ENCODE data around the gene ZNF219. TPM values are rescaled to one million over a fixed set of nuclear protein-coding genes. Genes with fewer than 3 reads are reported as not detected.

The ZNF219 gene
- total RNA-seq, 1 donor from 2014 or later: 23.9 TPM

GRCh38 chr14:21093018-21093417, 5.4 kb downstream of the ZNF219 start:
- Mint-ChIP-seq H3K36me3 (ENCODE audit: low read depth) (peaks cover 16% of the 10 kb centered on the region), H3K27ac (ENCODE audit: unreplicated experiment) (no peak overlapping the region), H3K9me3 (ENCODE audit: low read depth) (no peaks in the 10 kb centered on the region), H3K4me1 (ENCODE audit: low read depth) (peaks cover 41% of the 10 kb centered on the region), H3K27me3 (ENCODE audit: low read depth) (no peaks in the 10 kb centered on the region), H3K4me3 (ENCODE audit: unreplicated experiment) (no peak overlapping the region)
- no peak for DNase-seq (ENCODE audit: low spot score)
- no peak for TF ChIP-seq CTCF (IDR thresholded peaks at IDR 0.05)

- Mint-ChIP-seq H3K4me3 (ENCODE audit: unreplicated experiment) (no peak overlapping the region), H3K4me1 (ENCODE audit: low read depth) (peaks cover 46% of the 10 kb centered on the region), H3K27ac (ENCODE audit: unreplicated experiment) (peak overlapping the region; percentile 36), H3K9me3 (ENCODE audit: low read depth) (no peaks in the 10 kb centered on the region), H3K36me3 (ENCODE audit: low read depth) (peaks cover 19% of the 10 kb centered on the region), H3K27me3 (ENCODE audit: low read depth) (no peaks in the 10 kb centered on the region)
- TF ChIP-seq CTCF (IDR thresholded peaks at IDR 0.05): peak; percentile 100
- DNase-seq (ENCODE audit: low spot score): no peak
Observed at GRCh38 chr14:21092273-21093011, 6.0 kb downstream of the ZNF219 start.

GRCh38 chr14:21091821-21092272, 6.6 kb downstream of the ZNF219 start:
- Mint-ChIP-seq H3K4me1 (ENCODE audit: low read depth) (peaks cover 46% of the 10 kb centered on the region), H3K36me3 (ENCODE audit: low read depth) (peaks cover 19% of the 10 kb centered on the region), H3K4me3 (ENCODE audit: unreplicated experiment) (no peak overlapping the region), H3K27me3 (ENCODE audit: low read depth) (no peaks in the 10 kb centered on the region), H3K27ac (ENCODE audit: unreplicated experiment) (no peak overlapping the region), H3K9me3 (ENCODE audit: low read depth) (no peaks in the 10 kb centered on the region)
- TF ChIP-seq CTCF (IDR thresholded peaks at IDR 0.05): no peak
- DNase-seq (ENCODE audit: low spot score): no peak

- DNase-seq (ENCODE audit: low spot score): no peak
- TF ChIP-seq CTCF (IDR thresholded peaks at IDR 0.05): no peak
- peaks cover 25% of the 10 kb centered on the region for H3K36me3 Mint-ChIP-seq (ENCODE audit: low read depth)
- H3K9me3 Mint-ChIP-seq (ENCODE audit: low read depth): no peaks in the 10 kb centered on the region
- H3K4me3 Mint-ChIP-seq (ENCODE audit: unreplicated experiment): no peak overlapping the region
- H3K27me3 Mint-ChIP-seq (ENCODE audit: low read depth): no peaks in the 10 kb centered on the region
- no peak overlapping the region for H3K27ac Mint-ChIP-seq (ENCODE audit: unreplicated experiment)
- H3K4me1 Mint-ChIP-seq (ENCODE audit: low read depth): peaks cover 50% of the 10 kb centered on the region
Observed at GRCh38 chr14:21090940-21091663, 7.4 kb downstream of the ZNF219 start.

- Mint-ChIP-seq H3K9me3 (ENCODE audit: low read depth) (no peaks in the 10 kb centered on the region), H3K4me3 (ENCODE audit: unreplicated experiment) (no peak overlapping the region), H3K27ac (ENCODE audit: unreplicated experiment) (peak overlapping the region; percentile 68), H3K36me3 (ENCODE audit: low read depth) (peaks cover 31% of the 10 kb centered on the region), H3K4me1 (ENCODE audit: low read depth) (peaks cover 43% of the 10 kb centered on the region), H3K27me3 (ENCODE audit: low read depth) (no peaks in the 10 kb centered on the region)
- TF ChIP-seq CTCF (IDR thresholded peaks at IDR 0.05): peak; percentile 79
- no peak for DNase-seq (ENCODE audit: low spot score)
Observed at GRCh38 chr14:21090194-21090939, 8.1 kb downstream of the ZNF219 start.
